Dermis microvascular lymphatic vessel endothelial cell (primary cell): ENCODE results near the gene CNIH2. TPM values are rescaled to one million over a fixed set of nuclear protein-coding genes. Genes with fewer than 3 reads are reported as not detected.

Source experiments
- DNase-seq, 2 donors: peaks; one replicate each; pipeline versions ENCODE4 v3.0.0 to v3.0.0-alpha.2; 2010; ENCODE audit warnings: low read depth in 2 of 2
- total RNA-seq: library from RNA; depleted of rRNA; stranded (reverse); fragments of >200 nt; gene quantifications from 2 replicates; pipeline ENCODE4 v1.2.1, GENCODE V29; 2014

CNIH2 gene
- total RNA-seq, 1 donor from 2014 or later, result not detected

GRCh38 chr11:66329165-66329673, 51.2 kb downstream of the CNIH2 start:
- DNase-seq, result no peak

GRCh38 chr11:66330931-66331330, 53.0 kb downstream of the CNIH2 start:
- DNase-seq, result no peak

GRCh38 chr11:66331542-66332370, 53.8 kb downstream of the CNIH2 start:
- no peak for DNase-seq

GRCh38 chr11:66332371-66333219, 54.6 kb downstream of the CNIH2 start:
- DNase-seq, result no peak

GRCh38 chr11:66333220-66333877, 55.4 kb downstream of the CNIH2 start:
- DNase-seq, result no peak

Other genes starting within 250 kb of the CNIH2 start
- gene GAL3ST3, start 229.0 kb upstream of the CNIH2 start, total RNA-seq, result 0.26 and 0.38 TPM in 2 replicates
- 70.3 and 72.7 TPM in 2 replicates for gene SF3B2, start 225.8 kb upstream of the CNIH2 start, total RNA-seq
- 16.4 and 30.7 TPM in 2 replicates for gene PACS1, start 207.9 kb upstream of the CNIH2 start, total RNA-seq
- 8.5 and 9.9 TPM in 2 replicates for gene KLC2, start 20.5 kb upstream of the CNIH2 start, total RNA-seq
- 64.3 and 98.1 TPM in 2 replicates for gene RAB1B, start 9.5 kb upstream of the CNIH2 start, total RNA-seq
- gene YIF1A, start 11.0 kb downstream of the CNIH2 start, total RNA-seq, result 123 and 146 TPM in 2 replicates
- gene TMEM151A, start 13.7 kb downstream of the CNIH2 start, total RNA-seq, result under 0.01 TPM in 1 of 2 replicates, not detected in the other
- gene CD248, start 38.9 kb downstream of the CNIH2 start, total RNA-seq, result under 0.01 and 0.13 TPM in 2 replicates
- 4.7 and 5.9 TPM in 2 replicates for gene RIN1, start 58.3 kb downstream of the CNIH2 start, total RNA-seq
- gene BRMS1, start 66.9 kb downstream of the CNIH2 start, total RNA-seq, result 53.1 and 53.7 TPM in 2 replicates
- gene B4GAT1, start 69.5 kb downstream of the CNIH2 start, total RNA-seq, result 18.7 and 21.0 TPM in 2 replicates
- 0.77 and 1.0 TPM in 2 replicates for gene SLC29A2, start 93.6 kb downstream of the CNIH2 start, total RNA-seq
- gene NPAS4, start 142.9 kb downstream of the CNIH2 start, total RNA-seq, result not detected in 2 replicates
- 29.2 and 37.5 TPM in 2 replicates for gene MRPL11, start 160.7 kb downstream of the CNIH2 start, total RNA-seq
- 3.3 and 5.9 TPM in 2 replicates for gene PELI3, start 188.7 kb downstream of the CNIH2 start, total RNA-seq
- gene DPP3, start 202.3 kb downstream of the CNIH2 start, total RNA-seq, result 49.9 and 56.0 TPM in 2 replicates
- 11.3 and 23.0 TPM in 2 replicates for gene BBS1, start 232.5 kb downstream of the CNIH2 start, total RNA-seq